SH-SY5Y (cell line): ENCODE data around the gene MGAT2.

ENCODE experiments used
- GATA2 ChIP-seq: IDR thresholded peaks from 2 replicates; pipeline ENCODE4 v1.6.1; 2011; ENCODE audit warnings: mild to moderate bottlenecking, low read depth, low read length
- GATA3 ChIP-seq: IDR thresholded peaks from 2 replicates; pipeline ENCODE4 v1.6.1; 2011; ENCODE audit warnings: low read depth, mild to moderate bottlenecking, low read length, moderate library complexity

Gene MGAT2

GRCh38 chr14:49594347-49595091, 26.1 kb upstream of the MGAT2 start:
- TF ChIP-seq GATA2 (no peak), GATA3 (no peak)

- no peak for TF ChIP-seq GATA3
- TF ChIP-seq GATA2, result no peak
Measured at GRCh38 chr14:49598189-49598484, 22.5 kb upstream of the MGAT2 start.

GRCh38 chr14:49598485-49599300, 21.9 kb upstream of the MGAT2 start, which contains the start of gene LRR1:
LRR1 (plus strand) TSS chr14:49598940; CDS start chr14:49599021, 81 bp downstream.
- TF ChIP-seq GATA3 (no peak), GATA2 (no peak)

GRCh38 chr14:49607583-49607982, 13.0 kb upstream of the MGAT2 start:
- TF ChIP-seq GATA2 (no peak), GATA3 (no peak)

GRCh38 chr14:49612251-49612650, 8.3 kb upstream of the MGAT2 start:
- no peak for TF ChIP-seq GATA2
- TF ChIP-seq GATA3, result no peak

- TF ChIP-seq GATA3 (no peak), GATA2 (no peak)
Measured at GRCh38 chr14:49612671-49613070, 7.9 kb upstream of the MGAT2 start.

- no peak for TF ChIP-seq GATA2
- TF ChIP-seq GATA3, result no peak
Measured at GRCh38 chr14:49614196-49614595, 6.4 kb upstream of the MGAT2 start.

- TF ChIP-seq GATA2, result no peak
- no peak for TF ChIP-seq GATA3
Measured at GRCh38 chr14:49615776-49616175, 4.8 kb upstream of the MGAT2 start.

GRCh38 chr14:49617852-49618519, 2.6 kb upstream of the MGAT2 start:
- TF ChIP-seq GATA3, result no peak

GRCh38 chr14:49619730-49620129, 869 bp upstream of the MGAT2 start:
- TF ChIP-seq GATA3 (no peak), GATA2 (no peak)

GRCh38 chr14:49621114-49621881, 699 bp downstream of the MGAT2 start:
- no peak for TF ChIP-seq GATA2
- no peak for TF ChIP-seq GATA3

- TF ChIP-seq GATA2, result no peak
- no peak for TF ChIP-seq GATA3
Measured at GRCh38 chr14:49622022-49622607, 1.5 kb downstream of the MGAT2 start.

- TF ChIP-seq GATA3, result no peak
- no peak for TF ChIP-seq GATA2
Measured at GRCh38 chr14:49623387-49623786, 2.8 kb downstream of the MGAT2 start.

GRCh38 chr14:49623941-49624839, 3.6 kb downstream of the MGAT2 start:
- TF ChIP-seq GATA2, result no peak
- TF ChIP-seq GATA3, result no peak
